Measurements from ENCODE around the gene ZNF512B. TPM values are rescaled to one million over a fixed set of nuclear protein-coding genes. Genes with fewer than 3 reads are reported as not detected.
"Not testable (repeated sequence)": the region's sequence is repeated elsewhere in the genome, so short reads cannot be mapped to it uniquely, and the experiment has no call there.

Gene ZNF512B
- total and polyA plus RNA-seq, 2 donors (not counting 1 experiment from before 2014, with no cell fraction given): 8.8 to 10.5 TPM

DNA sequence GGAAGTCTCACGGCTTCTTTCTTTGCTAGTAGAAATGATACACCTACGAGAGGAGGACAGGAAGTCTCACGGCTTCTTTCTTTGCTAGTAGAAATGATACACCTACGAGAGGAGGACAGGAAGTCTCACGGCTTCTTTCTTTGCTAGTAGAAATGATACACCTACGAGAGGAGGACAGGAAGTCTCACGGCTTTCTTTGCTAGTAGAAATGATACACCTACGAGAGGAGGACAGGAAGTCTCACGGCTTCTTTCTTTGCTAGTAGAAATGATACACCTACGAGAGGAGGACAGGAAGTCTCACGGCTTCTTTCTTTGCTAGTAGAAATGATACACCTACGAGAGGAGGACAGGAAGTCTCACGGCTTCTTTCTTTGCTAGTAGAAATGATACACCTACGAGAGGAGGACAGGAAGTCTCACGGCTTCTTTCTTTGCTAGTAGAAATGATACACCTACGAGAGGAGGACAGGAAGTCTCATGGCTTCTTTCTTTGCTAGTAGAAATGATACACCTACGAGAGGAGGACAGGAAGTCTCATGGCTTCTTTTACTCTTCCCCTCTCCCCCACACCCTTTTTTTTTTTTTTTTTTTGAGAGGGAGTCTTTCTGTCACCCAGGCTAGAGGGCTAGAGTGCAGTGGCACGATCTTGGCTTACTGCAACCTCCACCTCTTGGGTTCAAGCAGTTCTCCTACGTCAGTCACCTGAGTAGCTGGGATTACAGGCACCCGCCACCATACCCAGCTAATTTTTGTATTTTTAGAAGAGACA is 42.8 kb upstream of the ZNF512B start:
- H2AFZ ChIP-seq (ENCODE audit: insufficient read depth, low read depth, low read length, poor library complexity, severe bottlenecking); H3K4me2 ChIP-seq (replicated peaks; ENCODE audit: low read depth, low read length, poor library complexity, severe bottlenecking); H3K9me3 Mint-ChIP-seq (ENCODE audit: insufficient read depth); H3K4me1 ChIP-seq (ENCODE audit: control insufficient read depth in 2 of 2, insufficient read depth in 2 of 2, low read length in 2 of 2); DNase-seq; ATAC-seq (ENCODE audit: low read depth); H3K9ac ChIP-seq (ENCODE audit: low read length); intact Hi-C loops (cut with micrococcal nuclease); H3K27me3 ChIP-seq (replicated peaks in 1 of 4; ENCODE audit: control extremely low read depth in 1 of 4, control insufficient read depth in 3 of 4, insufficient read depth in 4 of 4, low read length in 3 of 4); H3K27ac Mint-ChIP-seq; CTCF ChIA-PET; H3K4me3 ChIP-seq (ENCODE audit: control extremely low read depth in 1 of 5, extremely low read depth in 1 of 5, insufficient read depth in 1 of 5, low read depth in 2 of 5, low read length in 4 of 5); H3K27me3 Mint-ChIP-seq; H3K4me1 Mint-ChIP-seq; H3K4me3 Mint-ChIP-seq: not testable (repeated sequence)
- H3K36me3 ChIP-seq (replicated peaks in 1 of 2; ENCODE audit: control extremely low read depth in 1 of 2, control insufficient read depth in 1 of 2, extremely low read depth in 1 of 2, insufficient read depth in 2 of 2, low read length in 1 of 2): peaks cover 5 to 70% of the 10 kb centered on the region in 2 experiments
- peaks cover 23% of the 10 kb centered on the region for H3K79me2 ChIP-seq (ENCODE audit: control insufficient read depth, insufficient read depth, low read length)
- peak overlapping the region; percentile 29 to 60 for H3K27ac ChIP-seq (ENCODE audit: low read length in 2 of 2)
- H3K9me3 ChIP-seq (ENCODE audit: control extremely low read depth in 1 of 3, control insufficient read depth in 2 of 3, insufficient read depth in 1 of 3, low read length in 2 of 3): peaks cover 0 to 13% (median 0%) of the 10 kb centered on the region in 3 donors
- no CpG with 5 or more reads among the region's 20 CpGs for whole genome bisulfite sequencing (ENCODE audit: insufficient coverage)
- POLR2A ChIA-PET: interaction anchor here (0.6 kb wide), 1 partner anchor 294 kb away, joined by 3 read pairs; no protein-coding TSS in a partner anchor
- H4K20me1 ChIP-seq (ENCODE audit: control insufficient read depth, insufficient read depth, low read length, poor library complexity, severe bottlenecking): peaks cover 25% of the 10 kb centered on the region

DNA sequence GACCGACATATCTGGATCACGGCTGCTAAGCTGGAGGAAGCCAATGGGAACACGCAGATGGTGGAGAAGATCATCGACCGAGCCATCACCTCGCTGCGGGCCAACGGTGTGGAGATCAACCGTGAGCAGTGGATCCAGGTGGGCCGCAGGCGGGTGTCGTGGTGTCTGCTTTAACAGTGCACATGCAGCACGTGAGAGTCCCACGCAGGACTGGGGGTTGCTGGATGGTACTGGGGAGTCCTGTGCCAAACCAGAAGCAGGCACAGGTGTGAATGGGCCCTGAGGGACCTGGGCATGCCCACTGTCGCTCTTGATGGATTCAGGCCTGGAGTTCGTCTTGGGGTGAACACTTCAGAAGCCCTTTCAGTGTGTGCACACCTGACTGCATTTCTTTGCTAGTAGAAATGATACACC is 41.6 kb upstream of the ZNF512B start:
- 97% methylated on average over 16 of the region's 16 CpGs for WGBS (ENCODE audit: insufficient coverage)
- H3K27ac Mint-ChIP-seq: no peak overlapping the region
- peaks cover 37% of the 10 kb centered on the region for H4K20me1 ChIP-seq (ENCODE audit: control insufficient read depth, insufficient read depth, low read length, poor library complexity, severe bottlenecking)
- H3K4me1 ChIP-seq (ENCODE audit: control insufficient read depth in 2 of 2, insufficient read depth in 2 of 2, low read length in 2 of 2): peaks cover 0 to 8% of the 10 kb centered on the region in 2 donors
- no peaks in the 10 kb centered on the region for H3K9me3 Mint-ChIP-seq (ENCODE audit: insufficient read depth)
- H3K27me3 Mint-ChIP-seq: no peaks in the 10 kb centered on the region
- ATAC-seq (ENCODE audit: low read depth): no peak
- H3K4me2 ChIP-seq (replicated peaks; ENCODE audit: low read depth, low read length, poor library complexity, severe bottlenecking): no peak overlapping the region
- H3K4me3 ChIP-seq (ENCODE audit: control extremely low read depth in 1 of 5, extremely low read depth in 1 of 5, insufficient read depth in 1 of 5, low read depth in 2 of 5, low read length in 4 of 5): no peak overlapping the region
- TF ChIP-seq, protein P1, sequence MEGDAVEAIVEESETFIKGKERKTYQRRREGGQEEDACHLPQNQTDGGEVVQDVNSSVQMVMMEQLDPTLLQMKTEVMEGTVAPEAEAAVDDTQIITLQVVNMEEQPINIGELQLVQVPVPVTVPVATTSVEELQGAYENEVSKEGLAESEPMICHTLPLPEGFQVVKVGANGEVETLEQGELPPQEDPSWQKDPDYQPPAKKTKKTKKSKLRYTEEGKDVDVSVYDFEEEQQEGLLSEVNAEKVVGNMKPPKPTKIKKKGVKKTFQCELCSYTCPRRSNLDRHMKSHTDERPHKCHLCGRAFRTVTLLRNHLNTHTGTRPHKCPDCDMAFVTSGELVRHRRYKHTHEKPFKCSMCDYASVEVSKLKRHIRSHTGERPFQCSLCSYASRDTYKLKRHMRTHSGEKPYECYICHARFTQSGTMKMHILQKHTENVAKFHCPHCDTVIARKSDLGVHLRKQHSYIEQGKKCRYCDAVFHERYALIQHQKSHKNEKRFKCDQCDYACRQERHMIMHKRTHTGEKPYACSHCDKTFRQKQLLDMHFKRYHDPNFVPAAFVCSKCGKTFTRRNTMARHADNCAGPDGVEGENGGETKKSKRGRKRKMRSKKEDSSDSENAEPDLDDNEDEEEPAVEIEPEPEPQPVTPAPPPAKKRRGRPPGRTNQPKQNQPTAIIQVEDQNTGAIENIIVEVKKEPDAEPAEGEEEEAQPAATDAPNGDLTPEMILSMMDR (IDR thresholded peaks at IDR 0.05): no peak
- TF ChIP-seq EZH2 (IDR thresholded peaks at IDR 0.05; ENCODE audit: borderline replicate concordance, insufficient read depth, low read depth, low read length, poor library complexity, severe bottlenecking): no peak
- no peak overlapping the region for H3K27ac ChIP-seq (ENCODE audit: low read length in 2 of 2)
- no peak overlapping the region for H3K4me3 Mint-ChIP-seq
- POLR2A ChIA-PET: no interaction called here
- H3K9me3 ChIP-seq (ENCODE audit: control extremely low read depth in 1 of 3, control insufficient read depth in 2 of 3, insufficient read depth in 1 of 3, low read length in 2 of 3): peaks cover 0 to 13% (median 0%) of the 10 kb centered on the region in 3 donors
- intact Hi-C loops (cut with micrococcal nuclease): no loop called here
- H3K9ac ChIP-seq (ENCODE audit: low read length): no peak overlapping the region
- no peak overlapping the region for H2AFZ ChIP-seq (ENCODE audit: insufficient read depth, low read depth, low read length, poor library complexity, severe bottlenecking)
- peaks cover 2% of the 10 kb centered on the region for H3K4me1 Mint-ChIP-seq
- peak; percentile 16 for DNase-seq
- H3K27me3 ChIP-seq (replicated peaks in 1 of 4; ENCODE audit: control extremely low read depth in 1 of 4, control insufficient read depth in 3 of 4, insufficient read depth in 4 of 4, low read length in 3 of 4): no peaks in the 10 kb centered on the region
- CTCF ChIA-PET: no interaction called here
- peaks cover 30% of the 10 kb centered on the region for H3K79me2 ChIP-seq (ENCODE audit: control insufficient read depth, insufficient read depth, low read length)
- H3K36me3 ChIP-seq (replicated peaks in 1 of 2; ENCODE audit: control extremely low read depth in 1 of 2, control insufficient read depth in 1 of 2, extremely low read depth in 1 of 2, insufficient read depth in 2 of 2, low read length in 1 of 2): peaks cover 5 to 70% of the 10 kb centered on the region in 2 experiments

Data from B cell (primary cell).